GM19455 (cell line): ENCODE measurements around the gene ANKRD33B.

Source experiments
- ATAC-seq: cut with Tn5 transposase; IDR thresholded peaks from one replicate; pipeline ENCODE4 v1.9.1; 2021; ENCODE audit not compliant: unreplicated experiment

Gene ANKRD33B

GRCh38 chr5:10577371-10578292 lies 13.8 kb downstream of the ANKRD33B start:
- no peak for ATAC-seq

GRCh38 chr5:10578293-10578665 lies 14.4 kb downstream of the ANKRD33B start:
- ATAC-seq, result no peak

- ATAC-seq, result peak; percentile 44
These were observed 15.0 kb downstream of the ANKRD33B start for GRCh38 chr5:10578869-10579268.

- peak; percentile 30 for ATAC-seq
These were observed 16.0 kb downstream of the ANKRD33B start for GRCh38 chr5:10579536-10580521.

- no peak for ATAC-seq
These were observed 16.9 kb downstream of the ANKRD33B start for GRCh38 chr5:10580531-10581423.

GRCh38 chr5:10581424-10581748 lies 17.5 kb downstream of the ANKRD33B start:
- ATAC-seq, result no peak

- ATAC-seq, result no peak
These were observed 18.1 kb downstream of the ANKRD33B start for GRCh38 chr5:10581867-10582511.

GRCh38 chr5:10582512-10582897 lies 18.6 kb downstream of the ANKRD33B start:
- ATAC-seq, result no peak

GRCh38 chr5:10583663-10584572 lies 20.0 kb downstream of the ANKRD33B start:
- no peak for ATAC-seq

GRCh38 chr5:10584714-10585517 lies 21.0 kb downstream of the ANKRD33B start:
- ATAC-seq, result no peak

GRCh38 chr5:10585518-10585915 lies 21.6 kb downstream of the ANKRD33B start:
- no peak for ATAC-seq

GRCh38 chr5:10586008-10586407 lies 22.1 kb downstream of the ANKRD33B start:
- no peak for ATAC-seq

- ATAC-seq, result no peak
These were observed 22.7 kb downstream of the ANKRD33B start for GRCh38 chr5:10586555-10586954.

- no peak for ATAC-seq
These were observed 24.4 kb downstream of the ANKRD33B start for GRCh38 chr5:10588109-10588775.

- ATAC-seq, result no peak
These were observed 25.0 kb downstream of the ANKRD33B start for GRCh38 chr5:10588779-10589447.

- no peak for ATAC-seq
These were observed 26.5 kb downstream of the ANKRD33B start for GRCh38 chr5:10590226-10590999.

GRCh38 chr5:10591159-10591558 lies 27.3 kb downstream of the ANKRD33B start:
- ATAC-seq, result no peak
